Measurements from ENCODE around the gene CCDC191.

Gene CCDC191

DNA sequence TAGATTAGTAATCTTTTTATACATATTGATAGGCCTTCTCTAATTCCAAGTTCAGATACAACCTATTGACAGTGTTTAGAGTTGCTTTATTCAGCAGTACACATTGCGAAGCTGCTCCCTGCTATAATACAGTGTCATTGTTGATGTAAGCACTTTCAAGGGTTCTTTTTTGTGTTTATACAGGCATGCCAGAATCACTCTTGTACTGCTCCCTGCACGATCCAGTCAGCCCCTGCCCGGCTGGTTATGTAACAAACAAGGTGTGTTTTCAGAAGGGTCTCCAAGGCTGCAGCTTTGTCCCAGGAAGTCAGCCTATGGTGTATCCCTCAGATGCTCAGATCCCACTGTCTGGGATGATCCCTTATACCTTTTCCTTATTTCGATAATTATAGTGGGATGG lies 11.5 kb upstream of the CCDC191 start:
- H3K27ac ChIP-seq (ENCODE audit: extremely low read depth, low read depth, low read length), result no peak overlapping the region
- peaks cover 7 to 69% of the 10 kb centered on the region in 2 experiments; a peak in 2 of 3 replicates for H3K36me3 ChIP-seq (ENCODE audit: control insufficient read depth in 2 of 2, insufficient read depth in 1 of 2, low read length in 2 of 2)
- POLR2A ChIA-PET, result no interaction called here
- CTCF ChIA-PET, result no interaction called here
- no peak overlapping the region for H3K4me3 ChIP-seq (ENCODE audit: low read depth, low read length)
- TF ChIP-seq ZNF830 (tag by site-specific recombination; IDR thresholded peaks at IDR 0.05; ENCODE audit: low read depth), result no peak
- no peak for TF ChIP-seq ZNF747 (tag by site-specific recombination; IDR thresholded peaks at IDR 0.05)
- TF ChIP-seq GFI1B (tag by site-specific recombination; IDR thresholded peaks at IDR 0.05), result no peak
- no peak for TF ChIP-seq ZNF544 (tag by site-specific recombination; IDR thresholded peaks at IDR 0.05)
- no peak for TF ChIP-seq KLF10 (tag by site-specific recombination; IDR thresholded peaks at IDR 0.05)
- no peak for TF ChIP-seq ZNF292 (tag by site-specific recombination; IDR thresholded peaks at IDR 0.05; ENCODE audit: borderline replicate concordance, low read depth)
- no peaks in the 10 kb centered on the region for H3K9me3 ChIP-seq (ENCODE audit: control insufficient read depth, insufficient read depth, low read depth, low read length)
- no peaks in the 10 kb centered on the region for H3K4me1 ChIP-seq (ENCODE audit: control insufficient read depth, insufficient read depth, low read length)

DNA sequence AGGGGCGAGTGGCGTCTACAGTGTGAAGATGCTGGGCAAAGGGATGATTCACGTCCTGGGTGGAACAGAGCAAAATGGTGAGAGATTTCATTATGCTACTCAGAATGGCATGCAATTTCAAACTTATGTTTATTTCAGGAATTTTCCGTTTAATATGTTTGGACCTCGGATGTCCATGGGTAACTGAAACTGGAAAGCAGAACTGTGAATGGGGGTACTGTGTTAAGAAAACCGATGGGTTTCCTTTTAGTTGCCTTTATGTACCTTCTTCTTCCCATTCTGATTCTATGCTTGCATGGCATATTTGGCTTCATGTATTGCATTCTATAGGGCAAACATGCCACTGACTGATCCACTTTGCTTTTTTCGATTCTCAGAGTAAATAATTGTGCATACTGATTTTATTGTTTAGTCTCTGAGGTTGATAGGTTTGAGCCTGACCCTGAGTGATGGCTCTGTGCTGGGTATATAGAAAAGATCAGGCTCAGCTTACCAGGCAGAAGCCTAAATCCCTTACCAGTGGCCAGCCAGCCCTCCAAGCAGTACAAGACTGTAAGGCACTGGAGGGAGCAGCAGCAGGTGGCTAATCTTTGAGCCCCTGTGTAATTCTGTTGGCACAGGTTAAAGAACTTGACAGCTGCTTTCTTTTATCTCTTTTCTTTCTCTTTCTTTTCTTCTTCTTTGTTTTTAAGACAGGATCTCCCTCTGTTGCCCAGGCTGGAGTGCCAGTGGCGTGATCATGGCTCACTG lies 4.8 kb upstream of the CCDC191 start:
- Histone ChIP-seq H3K27ac (ENCODE audit: extremely low read depth, low read depth, low read length) (no peak overlapping the region), H3K4me3 (ENCODE audit: low read depth, low read length) (no peak overlapping the region), H3K36me3 (ENCODE audit: control insufficient read depth in 2 of 2, insufficient read depth in 1 of 2, low read length in 2 of 2) (peaks cover 0 to 21% of the 10 kb centered on the region in 2 experiments; a peak in 1 of 3 replicates), H3K4me1 (ENCODE audit: control insufficient read depth, insufficient read depth, low read length) (no peaks in the 10 kb centered on the region), H3K9me3 (ENCODE audit: control insufficient read depth, insufficient read depth, low read depth, low read length) (no peaks in the 10 kb centered on the region)
- no peak for TF ChIP-seq ZNF184 (tag by site-specific recombination; IDR thresholded peaks at IDR 0.05)
- TF ChIP-seq ZNF621 (tag by site-specific recombination; IDR thresholded peaks at IDR 0.05), result no peak
- TF ChIP-seq ZNF223 (tag by site-specific recombination; IDR thresholded peaks at IDR 0.05), result no peak
- no peak for TF ChIP-seq ZNF274 (IDR thresholded peaks at IDR 0.05; ENCODE audit: low read length)
- TF ChIP-seq ZNF274 (tag by site-specific recombination; IDR thresholded peaks at IDR 0.05; ENCODE audit: borderline replicate concordance), result no peak
- no peak for TF ChIP-seq ZNF645 (tag by site-specific recombination; IDR thresholded peaks at IDR 0.05)
- no peak for TF ChIP-seq ZBTB20 (tag by site-specific recombination; IDR thresholded peaks at IDR 0.05)
- TF ChIP-seq SP2 (tag by site-specific recombination; IDR thresholded peaks at IDR 0.05), result no peak
- no peak for TF ChIP-seq ZNF138 (tag by site-specific recombination; IDR thresholded peaks at IDR 0.05; ENCODE audit: borderline replicate concordance)
- TF ChIP-seq ZNF280D (tag by site-specific recombination; IDR thresholded peaks at IDR 0.05), result no peak
- no peak for TF ChIP-seq ZNF391 (tag by site-specific recombination; IDR thresholded peaks at IDR 0.05; ENCODE audit: borderline replicate concordance, low read depth)
- TF ChIP-seq PATZ1 (tag by site-specific recombination; IDR thresholded peaks at IDR 0.05), result no peak
- no peak for TF ChIP-seq ZXDB (tag by site-specific recombination; IDR thresholded peaks at IDR 0.05)
- no peak for TF ChIP-seq ZNF37A (tag by site-specific recombination; IDR thresholded peaks at IDR 0.05)
- no peak for TF ChIP-seq REST (tag by site-specific recombination; IDR thresholded peaks at IDR 0.05)
- ChIA-PET CTCF (no interaction called here), POLR2A (no interaction called here)
